ENCODE results near the gene KIF3A. TPM values are rescaled to one million over a fixed set of nuclear protein-coding genes. Genes with fewer than 3 reads are reported as not detected.

Gene KIF3A
- total and polyA plus RNA-seq, 4 experiments from 2014 or later, result 9.7 to 25.9 (median 18.5) TPM

GRCh38 chr5:132739232-132739631 is 1.9 kb upstream of the KIF3A start:
- Mint-ChIP-seq H3K9me3 (no peaks in the 10 kb centered on the region), H3K4me1 (peaks cover 25 to 31% (median 26%) of the 10 kb centered on the region in 4 donors), H3K36me3 (peaks cover 0 to 4% of the 10 kb centered on the region in 2 donors), H3K27me3 (no peaks in the 10 kb centered on the region), H3K4me3 (no peak overlapping the region), H3K27ac (peak overlapping the region in 1 of 7 donors; percentile 94)
- Histone ChIP-seq H3K9me3 (ENCODE audit: control insufficient read depth in 1 of 2, low read length in 2 of 2) (no peaks in the 10 kb centered on the region), H3K36me3 (ENCODE audit: insufficient read depth, low read length) (peaks cover under 1% of the 10 kb centered on the region), H3K27me3 (ENCODE audit: insufficient read depth, low read length) (no peaks in the 10 kb centered on the region), H3K4me1 (ENCODE audit: insufficient read depth, low read length) (peaks cover 20% of the 10 kb centered on the region), H3K27ac (ENCODE audit: low read depth, low read length) (no peak overlapping the region), H3K4me3 (ENCODE audit: low read length in 2 of 2) (no peak overlapping the region)
- CTCF ChIA-PET (ENCODE audit: partially characterized antibody), result interaction anchor here (3.5 to 5.4 kb wide), 2 partner anchors 8 to 81 kb away, joined by 17 to 55 read pairs; partner anchors contain the start of gene CCNI2
- POLR2A ChIA-PET (ENCODE audit: partially characterized antibody), result interaction anchor here (0.7 to 3.5 kb wide), 2 partner anchors 10 to 249 kb away, joined by 3 to 91 read pairs; partner anchors contain the start of genes CCNI2 and IRF1
- intact Hi-C loops (cut with micrococcal nuclease), result loop anchor here (10.0 kb wide), 1 partner anchor 184 kb away; the partner anchor contains the start of gene RAD50
- DNase-seq, result no peak

- Mint-ChIP-seq H3K4me1 (peaks cover 27 to 31% (median 29%) of the 10 kb centered on the region in 4 donors), H3K4me3 (peak overlapping the region; percentile 91 to 98 (median 94))
- H3K4me3 ChIP-seq (ENCODE audit: low read length in 2 of 2), result peak overlapping the region in 1 of 2 donors; percentile 79
Observed at GRCh38 chr5:132737982-132738681, 786 bp upstream of the KIF3A start.

GRCh38 chr5:132734687-132735086 is 2.7 kb downstream of the KIF3A start:
- Histone ChIP-seq H3K27ac (ENCODE audit: low read depth, low read length) (no peak overlapping the region), H3K9me3 (ENCODE audit: control insufficient read depth in 1 of 2, low read length in 2 of 2) (no peaks in the 10 kb centered on the region), H3K36me3 (ENCODE audit: insufficient read depth, low read length) (peaks cover 9% of the 10 kb centered on the region), H3K27me3 (ENCODE audit: insufficient read depth, low read length) (no peaks in the 10 kb centered on the region), H3K4me1 (ENCODE audit: insufficient read depth, low read length) (peaks cover 20% of the 10 kb centered on the region), H3K4me3 (ENCODE audit: low read length in 2 of 2) (no peak overlapping the region)
- no peak for DNase-seq
- Mint-ChIP-seq H3K9me3 (no peaks in the 10 kb centered on the region), H3K27ac (no peak overlapping the region), H3K36me3 (peaks cover 12 to 22% of the 10 kb centered on the region in 2 donors), H3K27me3 (no peaks in the 10 kb centered on the region), H3K4me1 (peaks cover 28 to 32% (median 30%) of the 10 kb centered on the region in 4 donors), H3K4me3 (peak overlapping the region in 3 of 8 donors; percentile 36 to 74 (median 37))
- POLR2A ChIA-PET (ENCODE audit: partially characterized antibody), result no interaction called here
- CTCF ChIA-PET (ENCODE audit: partially characterized antibody), result interaction anchor here (5.4 kb wide), 1 partner anchor 13 kb away, joined by 55 read pairs; the partner anchor contains the start of gene CCNI2
- intact Hi-C loops (cut with micrococcal nuclease), result loop anchor here (10.0 kb wide), 1 partner anchor 180 kb away; the partner anchor contains the start of gene RAD50

More at GRCh38 chr5:132737982-132738681, 786 bp upstream of the KIF3A start:
- peaks cover 9% of the 10 kb centered on the region for H3K36me3 ChIP-seq (ENCODE audit: insufficient read depth, low read length)
- H3K36me3 Mint-ChIP-seq, result peaks cover 8 to 12% of the 10 kb centered on the region in 2 donors
- peaks cover 20% of the 10 kb centered on the region for H3K4me1 ChIP-seq (ENCODE audit: insufficient read depth, low read length)
- CTCF ChIA-PET (ENCODE audit: partially characterized antibody), result interaction anchor here (1.0 to 5.4 kb wide), 10 partner anchors 9 to 241 kb away, joined by 3 to 55 read pairs (median 4); partner anchors contain the start of gene CCNI2
- H3K27ac ChIP-seq (ENCODE audit: low read depth, low read length), result peak overlapping the region; percentile 68
- no peaks in the 10 kb centered on the region for H3K9me3 ChIP-seq (ENCODE audit: control insufficient read depth in 1 of 2, low read length in 2 of 2)
- POLR2A ChIA-PET (ENCODE audit: partially characterized antibody), result interaction anchor here (0.5 to 3.5 kb wide), 22 partner anchors 10 to 369 kb away, joined by 3 to 91 read pairs (median 5); partner anchors contain the start of genes AFF4, CCNI2, HSPA4 and IRF1
- H3K27ac Mint-ChIP-seq, result peak overlapping the region; percentile 93 to 95 (median 94)
- H3K9me3 Mint-ChIP-seq, result no peaks in the 10 kb centered on the region
- no peak for DNase-seq
- H3K27me3 Mint-ChIP-seq, result no peaks in the 10 kb centered on the region
- no peaks in the 10 kb centered on the region for H3K27me3 ChIP-seq (ENCODE audit: insufficient read depth, low read length)
- intact Hi-C loops (cut with micrococcal nuclease), result loop anchor here (1.0 to 10.0 kb wide), 5 partner anchors 9 to 313 kb away; partner anchors contain the start of genes CCNI2, RAD50 and SEPTIN8

GRCh38 chr5:132733499-132734148 is 3.7 kb downstream of the KIF3A start:
- Histone ChIP-seq H3K4me1 (ENCODE audit: insufficient read depth, low read length) (peaks cover 20% of the 10 kb centered on the region), H3K4me3 (ENCODE audit: low read length in 2 of 2) (no peak overlapping the region), H3K27ac (ENCODE audit: low read depth, low read length) (no peak overlapping the region), H3K27me3 (ENCODE audit: insufficient read depth, low read length) (no peaks in the 10 kb centered on the region), H3K9me3 (ENCODE audit: control insufficient read depth in 1 of 2, low read length in 2 of 2) (no peaks in the 10 kb centered on the region), H3K36me3 (ENCODE audit: insufficient read depth, low read length) (peaks cover 9% of the 10 kb centered on the region)
- no peaks in the 10 kb centered on the region for H3K9me3 Mint-ChIP-seq
- POLR2A ChIA-PET (ENCODE audit: partially characterized antibody), result no interaction called here
- CTCF ChIA-PET (ENCODE audit: partially characterized antibody), result interaction anchor here (5.4 kb wide), 1 partner anchor 14 kb away, joined by 55 read pairs; the partner anchor contains the start of gene CCNI2
- no peaks in the 10 kb centered on the region for H3K27me3 Mint-ChIP-seq
- H3K27ac Mint-ChIP-seq, result no peak overlapping the region
- intact Hi-C loops (cut with micrococcal nuclease), result loop anchor here (10.0 kb wide), 1 partner anchor 179 kb away; the partner anchor contains the start of gene RAD50
- H3K4me3 Mint-ChIP-seq, result no peak overlapping the region
- peaks cover 30 to 35% (median 32%) of the 10 kb centered on the region in 4 donors for H3K4me1 Mint-ChIP-seq
- DNase-seq, result no peak
- peaks cover 15 to 25% of the 10 kb centered on the region in 2 donors for H3K36me3 Mint-ChIP-seq

- no peak overlapping the region for H3K4me3 Mint-ChIP-seq
- H3K4me3 ChIP-seq (ENCODE audit: low read length in 2 of 2), result no peak overlapping the region
- no peak overlapping the region for H3K27ac Mint-ChIP-seq
- no peak for DNase-seq
- H3K36me3 Mint-ChIP-seq, result peaks cover 31 to 39% of the 10 kb centered on the region in 2 donors
- H3K27ac ChIP-seq (ENCODE audit: low read depth, low read length), result no peak overlapping the region
- intact Hi-C loops (cut with micrococcal nuclease), result loop anchor here (10.0 kb wide), 1 partner anchor 175 kb away; the partner anchor contains the start of gene RAD50
- H3K36me3 ChIP-seq (ENCODE audit: insufficient read depth, low read length), result peaks cover 15% of the 10 kb centered on the region
- no peaks in the 10 kb centered on the region for H3K27me3 Mint-ChIP-seq
- ChIA-PET POLR2A (ENCODE audit: partially characterized antibody) (interaction anchor here (1.0 kb wide), 1 partner anchor 19 kb away, joined by 4 read pairs; no protein-coding TSS in a partner anchor), CTCF (ENCODE audit: partially characterized antibody) (interaction anchor here (0.6 kb wide), 1 partner anchor 12 kb away, joined by 3 read pairs; no protein-coding TSS in a partner anchor)
- no peaks in the 10 kb centered on the region for H3K27me3 ChIP-seq (ENCODE audit: insufficient read depth, low read length)
- H3K9me3 ChIP-seq (ENCODE audit: control insufficient read depth in 1 of 2, low read length in 2 of 2), result no peaks in the 10 kb centered on the region
- H3K4me1 ChIP-seq (ENCODE audit: insufficient read depth, low read length), result no peaks in the 10 kb centered on the region
- no peaks in the 10 kb centered on the region for H3K9me3 Mint-ChIP-seq
- H3K4me1 Mint-ChIP-seq, result peaks cover 5 to 15% (median 10%) of the 10 kb centered on the region in 4 donors
Observed at GRCh38 chr5:132729896-132730295, 7.5 kb downstream of the KIF3A start.

- no peak overlapping the region for H3K27ac Mint-ChIP-seq
Observed at GRCh38 chr5:132725745-132726144, 11.6 kb downstream of the KIF3A start.

More at GRCh38 chr5:132725745-132726144, 11.6 kb downstream of the KIF3A start:
- Mint-ChIP-seq H3K9me3 (no peaks in the 10 kb centered on the region), H3K4me3 (no peak overlapping the region), H3K4me1 (peaks cover 2 to 9% (median 7%) of the 10 kb centered on the region in 4 donors), H3K36me3 (peaks cover 34 to 36% of the 10 kb centered on the region in 2 donors), H3K27me3 (no peaks in the 10 kb centered on the region)
- peaks cover 6% of the 10 kb centered on the region for H3K36me3 ChIP-seq (ENCODE audit: insufficient read depth, low read length)
- no peak for DNase-seq
- intact Hi-C loops (cut with micrococcal nuclease), result no loop called here
- CTCF ChIA-PET (ENCODE audit: partially characterized antibody), result interaction anchor here (0.8 to 0.9 kb wide), 2 partner anchors 11 to 18 kb away, joined by 3 to 5 read pairs; partner anchors contain the start of gene KIF3A
- H3K4me3 ChIP-seq (ENCODE audit: low read length in 2 of 2), result no peak overlapping the region
- H3K27ac ChIP-seq (ENCODE audit: low read depth, low read length), result no peak overlapping the region
- POLR2A ChIA-PET (ENCODE audit: partially characterized antibody), result no interaction called here
- H3K9me3 ChIP-seq (ENCODE audit: control insufficient read depth in 1 of 2, low read length in 2 of 2), result no peaks in the 10 kb centered on the region
- no peaks in the 10 kb centered on the region for H3K27me3 ChIP-seq (ENCODE audit: insufficient read depth, low read length)
- no peaks in the 10 kb centered on the region for H3K4me1 ChIP-seq (ENCODE audit: insufficient read depth, low read length)

Data from CD4-positive, alpha-beta memory T cell (primary cell).